Sigmoid colon (tissue), 4 donors: ENCODE results near the gene PPP6R3.

Experiments
- CTCF ChIP-seq, 4 experiments: fragments of 450-650 bp in 3 of 4; fragments of 200-600 bp in 1 of 4; IDR thresholded peaks; one replicate each; pipeline ENCODE4 v1.5.1; 2016 to 2019; ENCODE audit warnings: antibody characterized with exemption in 4 of 4, mild to moderate bottlenecking in 3 of 4, moderate library complexity in 2 of 4
- EP300 ChIP-seq, 4 donors: sonication (generic); formaldehyde crosslinking; IDR thresholded peaks; one replicate each; pipeline ENCODE4 v1.6.1; 2017; ENCODE audit warnings: antibody characterized with exemption in 4 of 4
- POLR2A ChIP-seq, 2 donors: fragments of 450-650 bp; IDR thresholded peaks; one replicate each; pipeline ENCODE4 v1.6.1; 2016; ENCODE audit warnings: antibody characterized with exemption in 2 of 2, mild to moderate bottlenecking in 2 of 2, moderate library complexity in 2 of 2
- POLR2AphosphoS5 ChIP-seq, 4 donors: sonication (generic); formaldehyde crosslinking; IDR thresholded peaks; one replicate each; pipeline ENCODE4 v1.6.1; 2017; ENCODE audit warnings: antibody characterized with exemption in 4 of 4

DNA sequence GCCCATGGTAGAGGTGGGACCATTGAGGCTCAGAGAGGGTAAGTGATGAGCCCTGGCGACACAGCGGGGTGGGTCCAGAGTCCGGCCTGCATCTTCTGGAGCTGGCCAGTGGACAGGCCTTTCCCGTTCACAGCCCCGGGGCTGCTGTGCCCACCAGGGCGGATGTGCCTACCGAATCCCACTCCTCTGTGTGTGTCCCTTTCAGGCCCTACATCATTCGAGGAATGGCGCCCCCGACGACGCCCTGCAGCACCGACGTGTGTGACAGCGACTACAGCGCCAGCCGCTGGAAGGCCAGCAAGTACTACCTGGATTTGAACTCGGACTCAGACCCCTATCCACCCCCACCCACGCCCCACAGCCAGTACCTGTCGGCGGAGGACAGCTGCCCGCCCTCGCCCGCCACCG, 11.9 kb upstream of the PPP6R3 start:
- TF ChIP-seq POLR2AphosphoS5 (IDR thresholded peaks at IDR 0.05) (no peak), CTCF (IDR thresholded peaks at IDR 0.05) (no peak), POLR2A (IDR thresholded peaks at IDR 0.05) (no peak), EP300 (IDR thresholded peaks at IDR 0.05) (no peak)
